ENCODE results near the gene CDH7.

DNA sequence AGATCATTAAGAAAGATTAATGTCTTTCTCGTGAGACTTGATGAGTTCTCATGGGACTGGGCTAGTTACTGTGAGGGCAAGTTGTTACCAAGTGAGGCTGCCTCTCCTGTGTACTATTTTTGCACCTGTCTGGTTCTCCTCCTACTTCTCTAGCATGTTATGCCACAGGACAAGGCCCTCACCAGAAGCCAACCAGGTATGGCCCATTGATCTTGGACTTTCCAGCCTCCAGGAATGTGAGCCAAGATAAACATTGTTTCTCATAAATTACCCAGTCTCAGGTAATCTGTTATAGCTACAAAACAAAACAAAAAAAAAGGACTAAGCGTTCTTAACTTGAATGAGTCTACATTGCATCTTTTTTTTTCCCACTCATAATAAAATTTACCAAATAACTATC, 184.1 kb downstream of the CDH7 start:
- TF ChIP-seq, protein P1, sequence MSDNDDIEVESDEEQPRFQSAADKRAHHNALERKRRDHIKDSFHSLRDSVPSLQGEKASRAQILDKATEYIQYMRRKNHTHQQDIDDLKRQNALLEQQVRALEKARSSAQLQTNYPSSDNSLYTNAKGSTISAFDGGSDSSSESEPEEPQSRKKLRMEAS (IDR thresholded peaks at IDR 0.05), result no peak
- no peak for TF ChIP-seq YY1 (IDR thresholded peaks at IDR 0.05; ENCODE audit: low read depth)
- TF ChIP-seq, protein P2, sequence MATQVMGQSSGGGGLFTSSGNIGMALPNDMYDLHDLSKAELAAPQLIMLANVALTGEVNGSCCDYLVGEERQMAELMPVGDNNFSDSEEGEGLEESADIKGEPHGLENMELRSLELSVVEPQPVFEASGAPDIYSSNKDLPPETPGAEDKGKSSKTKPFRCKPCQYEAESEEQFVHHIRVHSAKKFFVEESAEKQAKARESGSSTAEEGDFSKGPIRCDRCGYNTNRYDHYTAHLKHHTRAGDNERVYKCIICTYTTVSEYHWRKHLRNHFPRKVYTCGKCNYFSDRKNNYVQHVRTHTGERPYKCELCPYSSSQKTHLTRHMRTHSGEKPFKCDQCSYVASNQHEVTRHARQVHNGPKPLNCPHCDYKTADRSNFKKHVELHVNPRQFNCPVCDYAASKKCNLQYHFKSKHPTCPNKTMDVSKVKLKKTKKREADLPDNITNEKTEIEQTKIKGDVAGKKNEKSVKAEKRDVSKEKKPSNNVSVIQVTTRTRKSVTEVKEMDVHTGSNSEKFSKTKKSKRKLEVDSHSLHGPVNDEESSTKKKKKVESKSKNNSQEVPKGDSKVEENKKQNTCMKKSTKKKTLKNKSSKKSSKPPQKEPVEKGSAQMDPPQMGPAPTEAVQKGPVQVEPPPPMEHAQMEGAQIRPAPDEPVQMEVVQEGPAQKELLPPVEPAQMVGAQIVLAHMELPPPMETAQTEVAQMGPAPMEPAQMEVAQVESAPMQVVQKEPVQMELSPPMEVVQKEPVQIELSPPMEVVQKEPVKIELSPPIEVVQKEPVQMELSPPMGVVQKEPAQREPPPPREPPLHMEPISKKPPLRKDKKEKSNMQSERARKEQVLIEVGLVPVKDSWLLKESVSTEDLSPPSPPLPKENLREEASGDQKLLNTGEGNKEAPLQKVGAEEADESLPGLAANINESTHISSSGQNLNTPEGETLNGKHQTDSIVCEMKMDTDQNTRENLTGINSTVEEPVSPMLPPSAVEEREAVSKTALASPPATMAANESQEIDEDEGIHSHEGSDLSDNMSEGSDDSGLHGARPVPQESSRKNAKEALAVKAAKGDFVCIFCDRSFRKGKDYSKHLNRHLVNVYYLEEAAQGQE (IDR thresholded peaks at IDR 0.05; ENCODE audit: low read depth), result no peak
- TF ChIP-seq TAF1 (IDR thresholded peaks at IDR 0.05; ENCODE audit: low read depth), result no peak
- no peak for TF ChIP-seq EP300 (IDR thresholded peaks at IDR 0.05; ENCODE audit: borderline replicate concordance)
- no peak for TF ChIP-seq CREB1 (IDR thresholded peaks at IDR 0.05; ENCODE audit: low read depth)
- TF ChIP-seq NFIC (IDR thresholded peaks at IDR 0.05), result peak; percentile 29; the same call in 1 of the 2 replicates
- TF ChIP-seq TCF12 (IDR thresholded peaks at IDR 0.05; ENCODE audit: low read depth), result no peak
- no peak for TF ChIP-seq FOXM1 (IDR thresholded peaks at IDR 0.05; ENCODE audit: borderline replicate concordance, low read depth)
- no peak for TF ChIP-seq CEBPB (IDR thresholded peaks at IDR 0.05)
- TF ChIP-seq, protein P3, sequence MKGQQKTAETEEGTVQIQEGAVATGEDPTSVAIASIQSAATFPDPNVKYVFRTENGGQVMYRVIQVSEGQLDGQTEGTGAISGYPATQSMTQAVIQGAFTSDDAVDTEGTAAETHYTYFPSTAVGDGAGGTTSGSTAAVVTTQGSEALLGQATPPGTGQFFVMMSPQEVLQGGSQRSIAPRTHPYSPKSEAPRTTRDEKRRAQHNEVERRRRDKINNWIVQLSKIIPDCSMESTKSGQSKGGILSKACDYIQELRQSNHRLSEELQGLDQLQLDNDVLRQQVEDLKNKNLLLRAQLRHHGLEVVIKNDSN (IDR thresholded peaks at IDR 0.05), result no peak
- TF ChIP-seq TEAD4 (IDR thresholded peaks at IDR 0.05), result no peak
- no peak for TF ChIP-seq EGR1 (IDR thresholded peaks at IDR 0.05)

Data from Ishikawa (cell line).